Gastrocnemius medialis (tissue), 4 donors: ENCODE results near the gene ZNRF4.

ENCODE experiments used
- CTCF ChIP-seq, 5 experiments: fragments of 450-650 bp in 3 of 5; fragments of 200-600 bp in 2 of 5; sonication (generic) in 2 of 5; IDR thresholded peaks in 4 of 5; conservative IDR thresholded peaks in 1 of 5; 1 replicate in 4 of 5; 2 replicates in 1 of 5; pipeline ENCODE4 v1.5.1; 2016 to 2019; ENCODE audit warnings: antibody characterized with exemption in 5 of 5, mild to moderate bottlenecking in 3 of 5, moderate library complexity in 3 of 5
- POLR2A ChIP-seq, 2 donors: fragments of 450-650 bp; IDR thresholded peaks; one replicate each; pipeline ENCODE4 v1.6.1; 2017; ENCODE audit warnings: antibody characterized with exemption in 2 of 2, mild to moderate bottlenecking in 2 of 2, moderate library complexity in 2 of 2

- TF ChIP-seq CTCF (IDR thresholded peaks at IDR 0.05 in 4 of 5, conservative IDR thresholded peaks at IDR 0.05 in 1 of 5) (no peak), POLR2A (IDR thresholded peaks at IDR 0.05) (no peak)
Measured at GRCh38 chr19:5439452-5439851, 15.8 kb upstream of the ZNRF4 start.
